GM10248 (cell line): ENCODE results near the gene ACER3.
"Not testable (repeated sequence)": the region's sequence is repeated elsewhere in the genome, so short reads cannot be mapped to it uniquely, and the experiment has no call there.

Source experiments
- CTCF ChIA-PET: fragments of 300-600 bp; sonication (Branson Sonifier 250); formaldehyde crosslinking; extraction: SDS; loops from one replicate; lab custom pipeline; 2021; ENCODE audit warnings: antibody characterized with exemption; lab: Yijun Ruan, JAX
- POLR2A ChIA-PET: fragments of 350-650 bp; sonication (Branson Sonifier 250); formaldehyde crosslinking; extraction: SDS; loops from one replicate; lab custom pipeline; 2020; ENCODE audit warnings: antibody characterized with exemption; lab: Yijun Ruan, JAX
- DNase-seq: peaks from one replicate; pipeline ENCODE4 v3.0.0; 2012; ENCODE audit errors: extremely low spot score
- CTCF ChIP-seq: IDR thresholded peaks from 2 replicates; pipeline ENCODE4 v1.5.1; 2012; ENCODE audit warnings: mild to moderate bottlenecking, low read depth; ENCODE audit errors: extremely low read depth, missing control alignments, control extremely low read depth

ACER3 gene

GRCh38 chr11:76897233-76897632 lies 36.5 kb downstream of the ACER3 start:
- DNase-seq: no peak
- CTCF ChIA-PET: interaction anchor here (1.3 to 7.6 kb wide), 3 partner anchors 8 to 22 kb away, joined by 4 to 42 read pairs (median 5); no protein-coding TSS in a partner anchor
- no peak for TF ChIP-seq CTCF
- POLR2A ChIA-PET: no interaction called here

GRCh38 chr11:76901144-76901543 lies 40.4 kb downstream of the ACER3 start:
- DNase-seq: no peak
- CTCF ChIA-PET: interaction anchor here (1.0 to 4.4 kb wide), 2 partner anchors 8 to 18 kb away, joined by 3 to 23 read pairs; no protein-coding TSS in a partner anchor
- POLR2A ChIA-PET: no interaction called here
- no peak for TF ChIP-seq CTCF

GRCh38 chr11:76901622-76902021 lies 40.9 kb downstream of the ACER3 start:
- CTCF ChIA-PET: interaction anchor here (1.0 to 4.4 kb wide), 3 partner anchors 9 to 18 kb away, joined by 3 to 23 read pairs (median 4); no protein-coding TSS in a partner anchor
- DNase-seq, POLR2A ChIA-PET: not testable (repeated sequence)

GRCh38 chr11:76902121-76903014 lies 41.6 kb downstream of the ACER3 start:
- DNase-seq: no peak
- ChIA-PET POLR2A (no interaction called here), CTCF (interaction anchor here (1.5 to 4.4 kb wide), 2 partner anchors 13 to 17 kb away, joined by 4 to 23 read pairs; no protein-coding TSS in a partner anchor)
- TF ChIP-seq CTCF: no peak

- DNase-seq: no peak
- ChIA-PET CTCF (interaction anchor here (4.4 to 6.9 kb wide), 2 partner anchors 16 to 17 kb away, joined by 23 to 87 read pairs; no protein-coding TSS in a partner anchor), POLR2A (no interaction called here)
- no peak for TF ChIP-seq CTCF
Observed at GRCh38 chr11:76903325-76903724, 42.6 kb downstream of the ACER3 start.

- TF ChIP-seq CTCF: no peak
- CTCF ChIA-PET: interaction anchor here (1.6 kb wide), 1 partner anchor 9 kb away, joined by 10 read pairs; no protein-coding TSS in a partner anchor
- POLR2A ChIA-PET: no interaction called here
Observed at GRCh38 chr11:76910620-76911414, 50.1 kb downstream of the ACER3 start.

More at GRCh38 chr11:76910620-76911414, 50.1 kb downstream of the ACER3 start:
- DNase-seq: no peak
